Stimulated activated CD8-positive, alpha-beta memory T cell treated with anti-CD3 and anti-CD28 coated beads, Interleukin-15, amount 100 ng/mL, for 1 hour (primary cell): ENCODE results near the gene SDK1.

ENCODE experiments used
- DNase-seq: peaks from one replicate; pipeline ENCODE4 v3.0.0-alpha.2; 2020; ENCODE audit warnings: low read depth

SDK1 gene

DNA sequence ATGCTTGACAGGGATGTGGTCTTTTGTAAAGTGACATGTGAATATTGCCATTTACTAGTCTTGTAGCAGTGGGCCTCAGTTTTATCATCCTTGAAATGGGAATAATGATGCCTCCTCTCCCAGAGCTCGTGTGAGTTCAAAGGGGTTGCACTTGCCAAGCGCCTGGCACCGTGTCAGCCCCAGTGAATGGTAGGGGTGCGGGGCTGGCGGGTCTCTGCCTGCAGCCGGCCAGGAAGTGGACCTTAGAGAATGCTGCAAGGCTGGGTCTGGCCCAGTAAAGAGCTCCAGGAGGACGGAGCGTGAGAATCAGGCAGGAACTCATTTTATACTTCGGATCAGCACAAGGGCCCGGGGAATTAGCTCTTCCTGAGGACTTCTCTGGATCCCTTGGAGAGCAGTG, 856.6 kb downstream of the SDK1 start:
- DNase-seq, result no peak

DNA sequence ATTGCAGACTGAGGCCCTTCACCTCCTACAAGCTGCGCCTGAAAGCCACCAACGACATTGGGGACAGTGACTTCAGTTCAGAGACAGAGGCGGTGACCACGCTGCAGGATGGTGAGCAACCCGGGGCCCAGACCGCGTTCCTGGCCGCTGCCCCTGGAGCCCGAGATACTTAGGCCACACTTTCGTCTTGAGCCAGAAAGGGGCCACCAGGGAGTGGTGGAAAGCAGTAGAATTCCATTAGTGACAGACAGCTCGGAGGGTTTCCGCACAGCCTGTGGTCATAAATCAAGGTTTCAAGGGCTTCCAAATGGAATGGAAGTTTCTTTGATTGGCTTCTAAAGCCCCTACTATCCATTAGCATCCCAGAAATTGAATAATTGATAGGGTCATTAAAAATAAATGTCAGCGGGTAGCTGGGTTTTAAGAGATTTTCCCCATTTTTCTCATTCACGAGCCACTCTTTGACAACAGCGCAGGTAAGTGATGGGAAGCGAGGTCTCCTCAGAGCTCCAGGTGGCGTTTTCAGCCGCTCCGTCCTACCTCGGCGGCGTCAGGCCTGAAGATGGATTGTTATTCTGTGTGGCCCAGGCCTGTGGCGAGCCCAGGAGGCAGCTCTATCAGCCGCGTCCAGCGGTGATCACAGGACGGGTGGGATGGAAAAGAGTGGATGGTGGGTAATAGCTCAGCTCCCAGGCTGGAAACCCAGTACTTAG, 857.5 kb downstream of the SDK1 start:
- DNase-seq, result no peak

DNA sequence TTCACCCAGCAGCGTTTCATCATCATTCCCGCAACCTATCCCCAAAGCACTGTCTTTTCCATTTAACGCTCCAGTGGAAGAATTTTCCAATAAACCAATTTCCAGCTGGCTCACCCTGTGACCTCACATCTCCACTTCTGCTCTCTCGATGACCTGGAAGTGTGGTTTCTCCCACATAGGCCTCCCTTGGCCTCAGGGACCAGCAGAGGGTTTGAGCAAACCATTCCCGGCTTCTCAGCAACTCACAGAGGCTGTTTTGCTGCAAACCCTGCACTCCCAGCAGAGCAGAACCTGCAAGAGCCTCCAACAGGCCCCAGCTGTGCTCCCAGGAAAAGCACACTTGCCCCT, 858.1 kb downstream of the SDK1 start:
- no peak for DNase-seq

DNA sequence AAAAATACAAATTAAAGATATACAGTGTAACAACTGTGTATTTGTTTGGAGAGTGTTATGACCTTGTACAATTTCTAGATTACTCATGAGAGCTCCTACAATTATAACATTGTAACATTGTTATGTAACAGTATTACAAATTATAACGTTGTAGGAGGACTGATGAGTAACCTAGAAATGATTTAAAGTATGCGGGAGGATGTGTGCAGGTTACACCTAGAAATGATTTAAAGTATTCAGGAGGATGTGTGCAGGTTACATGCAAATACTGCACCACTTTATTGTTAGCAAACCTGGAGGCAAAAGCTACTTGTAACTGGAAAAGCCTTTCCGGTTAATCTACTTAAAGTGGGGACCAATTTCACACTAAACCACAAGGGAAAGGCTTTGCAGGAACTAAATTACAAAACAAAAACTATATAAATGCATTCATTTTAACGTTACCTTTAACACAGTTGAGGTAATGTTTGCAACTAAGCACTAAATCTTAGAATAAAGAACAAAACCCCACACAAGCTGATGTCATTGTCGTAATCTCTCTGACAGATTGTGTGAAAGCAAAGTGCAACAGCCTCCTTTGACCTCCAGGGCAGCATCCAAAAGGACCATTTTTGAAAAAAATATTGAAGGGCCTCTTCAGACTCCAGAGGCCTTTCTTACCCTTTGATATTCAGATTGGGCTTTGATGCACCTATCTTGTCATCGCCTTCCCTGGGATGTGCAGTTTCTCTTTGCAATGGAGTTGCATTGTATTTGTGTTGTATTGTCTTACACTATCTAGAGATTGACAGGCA, 858.9 kb downstream of the SDK1 start:
- DNase-seq, result no peak

DNA sequence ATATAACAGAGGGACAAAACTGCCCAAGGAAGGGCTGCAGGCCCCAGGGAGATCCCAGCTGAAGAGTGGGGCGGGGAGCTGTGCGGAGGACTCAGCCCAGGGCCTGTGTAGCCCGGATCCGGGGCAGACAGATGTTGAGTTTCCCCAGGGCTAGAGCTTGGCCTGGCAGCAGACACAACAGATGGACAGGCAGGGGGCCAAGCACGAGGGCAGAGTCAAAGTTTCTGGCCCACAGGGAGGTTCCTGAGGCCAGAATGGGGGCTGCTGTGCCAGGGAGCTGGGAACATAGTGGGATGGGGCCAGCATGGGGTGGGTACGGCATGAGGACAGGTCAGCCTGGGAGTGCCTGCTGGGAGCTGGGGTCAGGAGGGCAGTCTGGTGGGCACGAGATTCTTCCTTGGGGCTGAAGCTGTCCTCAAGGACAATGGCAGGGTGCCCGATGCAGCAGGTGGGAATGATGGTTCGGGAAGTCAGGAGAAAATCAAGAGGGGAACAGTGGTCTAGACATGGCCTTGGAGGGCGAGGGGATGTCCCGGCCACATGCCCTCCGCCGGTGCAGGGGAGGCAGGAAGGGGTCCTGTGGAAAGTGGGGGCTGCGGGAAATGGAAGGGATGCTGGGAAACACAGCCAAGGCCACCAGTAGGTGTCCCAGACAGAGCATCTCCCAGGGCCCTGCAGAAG, 862.0 kb downstream of the SDK1 start:
- no peak for DNase-seq

DNA sequence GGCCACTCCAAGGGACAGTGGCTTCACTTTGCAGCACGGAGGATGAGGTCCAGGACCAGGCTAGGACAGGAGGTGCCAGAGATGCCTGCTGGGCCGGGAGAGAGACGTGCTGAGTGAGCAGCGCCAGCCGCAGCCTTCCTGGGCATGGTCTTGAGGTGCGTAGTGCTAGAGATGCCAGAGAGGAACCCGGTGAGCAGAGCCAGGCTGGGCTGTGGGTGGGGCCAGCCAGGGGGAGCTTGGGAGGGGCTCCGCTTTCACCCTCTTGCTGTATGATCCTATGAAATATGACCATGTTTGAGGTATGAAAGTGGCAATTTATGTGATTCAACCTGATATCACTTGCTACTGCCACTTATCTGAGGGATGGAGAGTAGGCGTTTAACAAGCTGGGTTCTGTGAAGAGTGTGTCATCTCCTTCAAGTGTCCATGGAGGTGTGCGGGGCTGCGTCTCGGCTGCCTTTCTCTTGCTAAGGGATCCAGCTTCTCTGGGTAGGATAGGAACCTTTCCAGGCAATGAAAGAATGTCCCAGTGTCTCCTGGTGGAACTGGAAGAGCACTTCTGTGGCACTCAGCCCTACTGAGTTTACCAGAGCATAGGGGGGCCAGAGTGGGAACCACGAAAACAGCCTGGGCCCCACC, 862.6 kb downstream of the SDK1 start:
- no peak for DNase-seq

DNA sequence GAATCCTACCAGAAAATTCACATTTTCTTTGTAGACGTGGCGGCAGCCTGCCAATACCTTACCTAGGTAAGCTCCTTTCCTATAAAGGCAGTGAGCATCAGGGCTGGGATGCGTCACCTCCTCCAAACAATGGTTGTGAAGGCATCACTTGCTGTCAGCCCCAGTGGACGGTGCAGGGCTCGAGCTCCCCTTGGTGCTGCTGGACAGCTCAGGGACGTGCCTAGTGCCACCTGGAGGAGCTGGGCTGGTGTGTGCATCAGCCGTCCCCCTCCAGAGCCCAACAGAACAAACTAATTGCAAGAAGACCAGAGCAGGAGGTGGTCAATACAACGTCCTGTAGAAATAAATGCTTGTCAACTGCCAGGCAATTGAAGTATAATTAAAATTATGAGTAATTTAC, 863.5 kb downstream of the SDK1 start:
- DNase-seq, result no peak

DNA sequence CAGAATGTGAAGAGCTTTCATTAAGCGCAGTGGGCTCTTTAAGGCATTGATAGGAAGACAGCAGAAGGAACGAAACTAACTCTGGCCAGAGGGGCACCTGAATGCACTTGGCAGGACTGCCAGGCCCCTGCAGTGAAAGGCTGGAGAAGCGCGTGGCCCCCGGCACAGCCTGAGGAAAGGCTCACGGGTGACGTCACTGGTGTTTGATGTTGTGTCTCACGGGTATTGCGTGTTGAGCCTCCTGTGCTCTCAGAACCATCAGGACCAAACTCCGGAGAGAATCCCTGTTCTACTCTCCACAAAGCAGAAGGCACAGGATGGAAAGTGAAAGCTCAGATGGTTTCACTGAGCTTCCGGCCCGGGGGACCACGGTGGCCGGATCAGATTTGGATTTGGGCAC, 865.3 kb downstream of the SDK1 start:
- no peak for DNase-seq

DNA sequence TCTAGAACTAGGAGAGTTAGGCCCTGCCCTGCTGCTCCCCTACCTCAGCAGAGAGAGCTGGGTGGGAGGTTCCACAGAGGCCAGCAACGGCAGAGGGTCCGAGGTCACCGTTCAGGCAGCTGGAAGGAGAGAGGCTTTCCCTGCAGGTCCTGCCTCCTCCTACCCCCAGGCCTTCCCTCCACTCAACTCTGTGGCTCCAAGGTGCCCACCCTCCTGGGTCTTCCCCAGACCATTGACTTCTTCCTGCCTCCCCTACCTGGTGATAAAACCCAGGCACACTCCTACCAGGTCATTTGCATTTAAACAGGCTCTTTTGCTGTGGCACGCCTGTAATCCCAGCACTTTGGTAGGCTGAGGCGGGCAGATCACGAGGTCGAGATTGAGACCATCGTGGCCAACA, 865.8 kb downstream of the SDK1 start:
- DNase-seq, result no peak

DNA sequence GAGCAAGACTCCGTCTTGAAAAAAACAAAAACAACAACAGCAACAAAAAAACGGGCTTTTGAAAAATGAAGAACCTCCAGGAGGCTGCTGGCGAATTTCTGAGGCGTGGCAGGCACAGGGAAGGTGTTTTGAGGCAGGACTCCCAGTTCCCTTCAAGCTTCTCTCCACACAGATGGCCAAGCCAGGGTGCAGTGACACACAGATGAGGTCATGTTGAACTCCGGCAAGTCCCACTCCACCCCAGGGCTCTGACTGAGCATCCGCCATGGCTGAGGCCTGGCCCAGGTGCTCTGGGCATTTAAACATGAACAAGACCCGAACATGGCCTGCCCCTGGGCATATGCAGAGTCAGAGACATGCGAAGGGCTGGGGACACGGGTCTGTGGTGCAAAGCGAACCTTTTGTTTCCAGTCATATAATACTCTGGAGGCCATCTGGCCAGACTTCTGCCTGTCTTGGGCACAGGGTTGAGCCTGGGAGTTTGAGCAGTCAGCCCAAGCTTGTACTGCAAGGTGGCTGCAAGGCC, 866.4 kb downstream of the SDK1 start:
- no peak for DNase-seq

DNA sequence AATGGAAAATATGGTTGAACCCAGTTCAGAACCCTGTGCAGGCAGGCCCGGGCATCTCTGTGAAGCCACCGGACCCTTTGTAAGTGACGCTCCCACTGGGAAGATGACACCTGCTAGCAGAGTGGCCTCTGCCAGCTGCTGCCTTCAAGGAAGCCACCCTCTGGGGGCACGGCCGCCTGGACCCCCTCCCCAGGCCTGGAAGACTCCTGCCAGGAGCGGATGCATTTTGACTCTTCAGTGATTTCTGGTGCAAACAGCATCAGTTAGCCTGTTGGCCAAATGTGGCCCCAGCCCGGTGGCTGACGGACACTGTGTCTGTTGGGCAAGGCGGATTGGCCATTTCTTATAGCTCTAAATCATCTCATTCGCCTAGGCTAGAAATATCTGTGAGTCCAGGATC, 867.0 kb downstream of the SDK1 start:
- no peak for DNase-seq

DNA sequence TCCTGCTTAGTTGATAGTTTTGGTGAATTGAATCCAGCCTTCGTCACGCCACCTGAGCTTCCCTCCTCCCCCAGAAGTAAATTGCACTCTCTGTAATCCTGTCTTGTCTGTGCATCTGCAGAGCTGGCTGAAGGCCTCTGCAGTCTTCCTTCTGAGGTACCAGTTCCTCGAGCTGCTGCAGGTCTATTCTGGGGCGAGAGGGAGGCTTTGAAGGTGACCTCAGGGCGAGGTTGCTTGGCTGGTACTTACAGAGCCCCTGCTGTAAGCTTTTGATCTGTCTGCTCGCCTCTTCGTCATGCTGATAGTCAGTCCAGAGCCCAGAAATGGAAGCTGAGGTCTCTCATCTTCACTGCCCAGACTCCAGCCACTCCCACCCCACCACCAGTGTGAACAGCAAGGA, 867.5 kb downstream of the SDK1 start:
- no peak for DNase-seq

DNA sequence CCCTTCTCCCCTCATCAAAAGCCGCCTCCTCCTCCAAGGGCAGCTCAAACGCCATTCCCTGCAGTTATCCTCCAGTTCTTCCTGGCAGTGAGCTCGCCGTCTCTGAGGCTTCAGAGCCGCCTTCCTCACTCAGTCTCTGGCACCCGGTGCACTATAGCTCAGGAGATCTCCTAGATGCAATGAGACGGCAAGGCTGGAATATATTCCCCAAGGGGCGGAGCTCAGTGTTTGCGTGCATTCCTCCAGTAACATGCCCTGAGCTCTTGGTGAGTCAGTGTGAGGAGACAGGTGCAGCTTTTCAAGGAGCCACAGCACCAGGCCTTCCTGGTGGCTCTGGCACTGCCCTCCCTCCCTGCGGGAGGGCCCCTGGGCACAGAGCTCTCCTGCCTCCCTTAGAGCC, 868.4 kb downstream of the SDK1 start:
- no peak for DNase-seq

DNA sequence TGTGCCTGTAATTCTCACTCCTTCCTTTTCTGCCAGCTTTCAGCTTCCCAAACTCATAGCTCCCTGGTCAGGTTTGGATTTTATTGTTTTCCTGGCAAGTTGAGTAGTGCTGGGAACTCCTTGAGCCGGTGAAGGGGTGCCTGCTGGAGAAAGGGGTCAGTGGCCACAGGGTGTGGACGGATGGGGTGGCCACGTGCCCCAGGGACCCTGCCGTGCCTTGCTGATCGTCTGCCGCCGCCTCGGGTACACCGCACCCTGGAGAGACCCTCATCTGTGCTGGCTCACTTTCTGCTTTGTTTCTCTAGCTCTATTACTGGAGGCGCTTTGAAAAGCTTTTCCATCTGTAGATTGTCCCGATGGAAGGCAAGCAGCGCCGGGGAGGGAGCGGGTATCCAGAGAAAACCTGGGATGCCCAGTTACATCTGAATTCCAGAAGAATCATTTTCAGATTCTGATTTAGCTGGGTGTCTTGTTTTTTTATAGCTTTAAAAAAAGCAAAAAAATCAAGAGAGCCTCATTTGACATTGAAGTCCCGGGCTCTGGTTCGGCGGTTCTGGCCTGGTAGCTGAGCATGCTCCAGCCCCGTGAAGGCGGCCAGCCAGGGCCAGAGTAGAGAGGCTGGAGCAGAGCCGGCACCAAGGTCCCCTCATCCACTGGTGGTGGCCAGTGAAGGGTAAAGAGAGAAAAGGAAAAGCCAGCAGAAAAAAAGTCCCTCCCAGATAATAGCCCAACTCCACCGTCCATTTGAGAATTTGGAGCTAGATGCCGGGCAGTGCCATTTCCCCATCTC, 870.1 kb downstream of the SDK1 start:
- no peak for DNase-seq

DNA sequence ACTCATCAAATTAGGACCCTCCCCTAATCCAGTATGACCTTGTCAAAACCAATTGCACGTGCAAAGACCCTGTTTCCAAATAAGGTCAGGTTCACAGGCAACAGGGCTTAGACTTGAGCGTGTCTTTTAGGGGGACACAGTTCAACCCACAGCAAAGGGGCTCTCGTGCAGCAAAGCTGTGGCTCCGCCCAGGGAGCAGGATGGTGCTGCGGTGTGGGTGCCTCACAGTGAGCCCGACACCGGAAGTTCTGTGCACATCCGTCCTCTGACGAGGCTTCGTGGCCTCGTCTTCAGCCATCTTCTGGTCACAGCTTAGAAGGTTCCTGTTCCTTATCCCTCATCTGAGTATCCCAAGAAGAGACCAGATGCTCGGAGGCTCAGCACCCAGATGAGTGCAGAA, 871.8 kb downstream of the SDK1 start:
- DNase-seq, result no peak

DNA sequence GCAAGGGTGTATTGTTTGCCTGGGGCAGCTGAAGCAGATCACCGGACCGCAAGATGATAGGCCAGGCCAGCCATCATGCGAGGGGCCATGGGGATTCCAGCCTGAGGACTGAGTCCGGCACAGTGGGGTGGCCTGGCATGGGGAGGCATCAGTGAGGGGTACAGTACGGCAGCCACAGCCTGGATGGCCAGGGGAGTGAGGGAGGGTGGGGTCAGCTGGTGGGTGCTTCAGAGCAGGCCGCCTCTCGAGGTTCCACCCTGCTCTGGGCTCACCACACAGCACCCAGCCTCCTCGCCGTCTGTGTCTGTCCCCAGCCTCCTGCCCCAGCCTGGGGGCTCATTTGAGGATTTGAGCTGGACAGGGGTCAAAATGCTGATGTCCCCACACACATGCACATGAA, 872.6 kb downstream of the SDK1 start:
- DNase-seq, result no peak

DNA sequence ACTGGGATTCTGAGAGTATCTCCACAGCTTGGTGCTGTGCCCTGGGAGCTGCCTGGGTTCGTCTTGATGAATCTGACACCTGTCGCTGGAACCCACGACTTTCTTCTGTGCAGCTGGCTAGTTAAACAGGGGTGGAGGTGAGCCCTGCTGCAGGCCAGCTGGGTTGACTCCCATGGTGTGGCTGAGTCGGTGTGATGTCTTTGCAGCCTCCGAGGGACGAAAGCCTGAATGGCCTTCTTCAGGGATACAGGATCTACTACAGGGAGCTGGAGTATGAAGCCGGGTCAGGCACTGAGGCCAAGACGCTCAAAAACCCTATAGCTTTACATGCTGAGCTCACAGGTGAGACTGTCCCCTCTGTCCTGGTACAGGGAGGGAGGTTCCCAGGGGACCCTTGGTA, 873.0 kb downstream of the SDK1 start:
- DNase-seq, result no peak

DNA sequence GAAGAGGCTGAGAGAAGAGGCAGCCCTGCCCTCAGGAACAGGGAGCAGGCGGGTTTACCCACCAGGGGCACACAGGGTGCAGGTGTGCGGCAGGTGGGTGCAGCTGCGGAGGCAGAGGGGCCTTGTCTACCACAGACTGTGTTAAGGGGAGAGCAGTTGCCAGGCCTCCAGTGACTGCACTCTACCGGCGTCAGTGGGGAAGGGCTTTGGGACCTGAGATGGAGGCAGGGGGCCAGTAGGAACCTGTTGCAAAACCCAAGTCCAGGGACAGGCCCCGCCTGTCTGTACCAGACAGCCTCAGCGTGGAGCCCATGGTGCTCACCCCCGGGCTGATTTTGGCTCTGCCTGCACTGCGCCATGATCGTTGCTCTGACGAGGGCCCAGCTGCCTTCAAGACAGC, 873.4 kb downstream of the SDK1 start:
- DNase-seq, result no peak

DNA sequence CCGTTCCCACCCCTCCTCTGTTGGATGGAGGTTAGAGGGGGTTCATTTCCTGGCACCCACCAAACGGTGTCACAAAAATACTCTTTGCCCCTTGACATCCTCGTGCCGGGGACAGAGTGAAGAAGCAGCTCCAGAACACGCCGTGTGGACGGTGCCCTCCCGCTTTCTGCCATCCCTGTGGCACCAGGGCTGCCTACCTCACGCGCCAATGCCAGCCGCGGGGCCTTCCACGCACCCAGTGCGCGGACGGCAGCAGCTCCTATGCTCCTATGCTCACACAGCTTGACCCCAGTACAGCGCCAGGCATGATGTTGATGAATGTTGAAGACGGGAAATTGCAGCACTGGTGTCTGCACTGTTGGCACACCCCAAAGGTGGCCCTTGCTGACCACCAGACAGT, 873.8 kb downstream of the SDK1 start:
- DNase-seq, result no peak

DNA sequence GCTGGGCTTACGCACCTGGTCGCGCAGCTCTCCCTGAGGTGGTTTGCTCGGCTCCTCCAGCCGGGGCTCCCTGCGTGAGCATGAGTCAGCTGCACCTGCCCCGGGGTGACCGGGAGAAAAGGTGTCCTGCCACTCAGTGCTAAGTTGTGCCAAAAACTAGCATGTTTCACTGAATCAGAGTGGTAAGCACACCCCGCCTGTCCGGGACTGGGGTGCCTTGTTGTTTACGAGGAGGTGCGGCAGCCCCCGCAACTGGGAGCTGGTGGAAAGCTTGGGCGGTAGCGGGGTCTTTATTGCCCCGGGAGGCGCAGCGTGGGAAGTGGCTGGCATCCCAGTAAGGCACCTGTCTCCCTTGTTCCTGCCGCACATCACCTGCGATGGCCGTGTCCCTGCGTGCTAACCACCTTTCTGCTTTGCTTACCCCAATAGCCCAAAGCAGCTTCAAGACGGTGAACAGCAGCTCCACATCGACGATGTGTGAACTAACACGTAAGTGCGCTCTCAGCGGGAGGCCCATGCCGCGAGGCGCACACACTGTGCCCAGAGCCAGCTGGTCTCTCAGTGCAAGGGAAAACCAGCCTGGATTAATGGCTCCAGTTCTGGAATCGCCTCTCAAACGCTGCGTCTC, 874.4 kb downstream of the SDK1 start:
- no peak for DNase-seq

DNA sequence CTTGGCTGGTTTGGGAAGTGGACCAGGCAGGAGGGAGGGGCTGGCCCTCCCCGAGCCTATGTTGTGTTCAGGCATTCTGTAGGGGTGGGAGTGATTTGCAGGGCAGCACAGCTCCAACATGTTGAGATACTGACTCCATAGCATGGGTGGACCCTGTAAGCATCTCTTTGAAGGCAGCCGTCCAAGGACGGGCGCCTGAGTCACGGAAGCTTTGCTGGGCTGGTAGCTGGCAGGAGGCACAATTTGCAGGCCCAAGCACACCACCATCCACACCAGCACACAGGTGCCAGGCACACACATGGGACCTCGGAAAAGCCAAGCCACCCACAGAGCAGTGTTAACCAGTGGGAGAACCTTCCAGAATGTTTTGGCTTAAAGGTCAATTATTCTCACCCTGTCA, 875.9 kb downstream of the SDK1 start:
- no peak for DNase-seq
